Measurements from ENCODE around the gene MTX1.
A peak's percentile ranks its signal among the peaks of the same experiment; 100 is the strongest.

The MTX1 gene

GRCh38 chr1:155255243-155256007 lies 46.9 kb downstream of the MTX1 start, which contains the start of gene ENTREP3:
TSS of gene ENTREP3 (minus strand) at chr1:155255483. CDS start at chr1:155254877, 606 bp downstream.
- DNase-seq (ENCODE audit: low read depth in 2 of 3, low spot score in 1 of 3), result peak; percentile 73 to 79 (median 77)

- DNase-seq (ENCODE audit: low read depth in 2 of 3, low spot score in 1 of 3), result no peak
Measured at GRCh38 chr1:155256058-155256852, 47.8 kb downstream of the MTX1 start.

GRCh38 chr1:155260276-155260675 lies 51.8 kb downstream of the MTX1 start:
- no peak for DNase-seq (ENCODE audit: low read depth in 2 of 3, low spot score in 1 of 3)

GRCh38 chr1:155261493-155261851 lies 53.0 kb downstream of the MTX1 start:
- no peak for DNase-seq (ENCODE audit: low read depth in 2 of 3, low spot score in 1 of 3)

GRCh38 chr1:155261852-155262673 lies 53.6 kb downstream of the MTX1 start, which contains the start of gene SCAMP3:
TSS of gene SCAMP3 (minus strand) at chr1:155262360. CDS start at chr1:155262151, 209 bp downstream.
- peak; percentile 79 to 86 (median 79) for DNase-seq (ENCODE audit: low read depth in 2 of 3, low spot score in 1 of 3)

- no peak for DNase-seq (ENCODE audit: low read depth in 2 of 3, low spot score in 1 of 3)
Measured at GRCh38 chr1:155263067-155263466, 54.6 kb downstream of the MTX1 start.
